NAMALWA (cell line): ENCODE measurements around the gene RNF217.

Experiments used
- DNase-seq: peaks from one replicate; pipeline ENCODE4 v3.0.0-alpha.2; 2015; ENCODE audit warnings: low spot score

RNF217 gene

GRCh38 chr6:125132058-125132457 is 169.8 kb downstream of the RNF217 start:
- no peak for DNase-seq

GRCh38 chr6:125136378-125136777 is 174.1 kb downstream of the RNF217 start:
- DNase-seq: no peak

- DNase-seq: no peak
These were observed 175.8 kb downstream of the RNF217 start for GRCh38 chr6:125138083-125138482.

- DNase-seq: no peak
These were observed 178.6 kb downstream of the RNF217 start for GRCh38 chr6:125140808-125141207.
